ENCODE results near the gene DOK5.

DOK5 gene

DNA sequence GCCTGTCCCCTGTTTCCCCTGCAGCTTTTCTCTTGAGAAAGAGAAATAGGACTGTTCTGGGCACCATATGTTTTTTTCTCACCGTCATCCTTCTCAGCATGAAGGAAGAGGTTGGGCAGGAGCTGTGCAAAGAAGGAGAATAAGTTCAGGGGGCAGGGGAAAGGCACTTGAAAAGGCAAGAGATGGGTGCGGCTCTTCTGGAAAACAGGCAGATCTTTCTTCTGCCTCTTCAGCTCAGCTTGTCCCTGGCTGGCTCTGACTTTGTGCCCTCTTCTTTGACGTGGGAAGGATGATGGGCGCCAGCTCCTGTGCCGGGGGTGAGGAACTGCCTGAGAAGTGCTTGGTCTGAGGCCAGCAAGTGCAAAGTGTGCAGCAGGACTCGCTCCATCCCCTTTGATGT is 206.5 kb downstream of the DOK5 start:
- Mint-ChIP-seq H3K27ac (no peak overlapping the region), H3K9me3 (no peaks in the 10 kb centered on the region), H3K4me1 (peaks cover 33% of the 10 kb centered on the region), H3K36me3 (ENCODE audit: low read depth) (no peaks in the 10 kb centered on the region), H3K4me3 (no peak overlapping the region), H3K27me3 (ENCODE audit: low read depth, poor library complexity) (peaks cover 3% of the 10 kb centered on the region)
- TF ChIP-seq, protein P1, sequence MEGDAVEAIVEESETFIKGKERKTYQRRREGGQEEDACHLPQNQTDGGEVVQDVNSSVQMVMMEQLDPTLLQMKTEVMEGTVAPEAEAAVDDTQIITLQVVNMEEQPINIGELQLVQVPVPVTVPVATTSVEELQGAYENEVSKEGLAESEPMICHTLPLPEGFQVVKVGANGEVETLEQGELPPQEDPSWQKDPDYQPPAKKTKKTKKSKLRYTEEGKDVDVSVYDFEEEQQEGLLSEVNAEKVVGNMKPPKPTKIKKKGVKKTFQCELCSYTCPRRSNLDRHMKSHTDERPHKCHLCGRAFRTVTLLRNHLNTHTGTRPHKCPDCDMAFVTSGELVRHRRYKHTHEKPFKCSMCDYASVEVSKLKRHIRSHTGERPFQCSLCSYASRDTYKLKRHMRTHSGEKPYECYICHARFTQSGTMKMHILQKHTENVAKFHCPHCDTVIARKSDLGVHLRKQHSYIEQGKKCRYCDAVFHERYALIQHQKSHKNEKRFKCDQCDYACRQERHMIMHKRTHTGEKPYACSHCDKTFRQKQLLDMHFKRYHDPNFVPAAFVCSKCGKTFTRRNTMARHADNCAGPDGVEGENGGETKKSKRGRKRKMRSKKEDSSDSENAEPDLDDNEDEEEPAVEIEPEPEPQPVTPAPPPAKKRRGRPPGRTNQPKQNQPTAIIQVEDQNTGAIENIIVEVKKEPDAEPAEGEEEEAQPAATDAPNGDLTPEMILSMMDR (IDR thresholded peaks at IDR 0.05) = no peak
- DNase-seq = no peak

DNA sequence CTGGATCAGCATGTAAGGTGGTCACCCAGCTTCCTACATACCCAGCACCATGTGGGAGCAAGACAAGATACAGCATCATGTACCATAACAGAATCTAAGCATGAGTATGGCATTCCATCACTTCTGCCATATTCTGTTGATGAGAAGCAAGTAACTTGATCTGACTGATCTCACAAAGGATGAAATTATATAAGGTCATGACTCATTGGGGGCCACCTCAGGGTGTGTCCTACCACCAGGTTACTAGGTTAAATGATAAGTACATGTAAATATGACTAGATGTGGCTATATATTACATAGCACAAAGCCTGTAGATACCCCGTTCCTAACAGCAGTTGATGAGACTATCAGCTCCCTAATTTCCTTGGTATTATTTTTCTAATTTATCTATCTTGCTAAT is 213.1 kb downstream of the DOK5 start:
- Mint-ChIP-seq H3K9me3 (no peaks in the 10 kb centered on the region), H3K27ac (no peak overlapping the region), H3K36me3 (ENCODE audit: low read depth) (no peaks in the 10 kb centered on the region), H3K4me3 (no peak overlapping the region), H3K27me3 (ENCODE audit: low read depth, poor library complexity) (no peaks in the 10 kb centered on the region), H3K4me1 (peaks cover 8% of the 10 kb centered on the region)
- TF ChIP-seq, protein P1 (IDR thresholded peaks at IDR 0.05) = no peak
- DNase-seq = no peak

DNA sequence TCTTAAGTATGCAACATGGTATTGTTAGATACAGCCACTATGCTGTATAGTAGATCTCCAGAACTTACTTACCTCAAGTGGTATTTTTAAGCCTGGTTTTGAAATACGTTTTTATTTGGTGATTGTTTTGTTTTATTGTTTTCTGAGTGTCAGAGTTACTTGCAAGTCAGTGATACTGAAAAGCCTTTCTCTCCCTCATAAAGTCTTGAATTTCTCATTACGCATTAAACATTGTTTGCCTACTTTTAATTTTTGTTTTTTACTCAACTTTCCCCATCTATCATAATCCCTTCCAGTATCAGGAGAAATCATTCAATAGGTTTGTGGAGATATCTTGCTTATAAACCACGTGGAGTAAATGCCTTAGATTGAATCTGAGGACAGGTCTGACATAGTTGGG is 214.9 kb downstream of the DOK5 start:
- TF ChIP-seq, protein P1 (IDR thresholded peaks at IDR 0.05) = no peak
- Mint-ChIP-seq H3K4me3 (no peak overlapping the region), H3K9me3 (peaks cover 6% of the 10 kb centered on the region), H3K36me3 (ENCODE audit: low read depth) (peaks cover 4% of the 10 kb centered on the region), H3K27me3 (ENCODE audit: low read depth, poor library complexity) (no peaks in the 10 kb centered on the region), H3K27ac (no peak overlapping the region), H3K4me1 (peaks cover 9% of the 10 kb centered on the region)
- no peak for DNase-seq

DNA sequence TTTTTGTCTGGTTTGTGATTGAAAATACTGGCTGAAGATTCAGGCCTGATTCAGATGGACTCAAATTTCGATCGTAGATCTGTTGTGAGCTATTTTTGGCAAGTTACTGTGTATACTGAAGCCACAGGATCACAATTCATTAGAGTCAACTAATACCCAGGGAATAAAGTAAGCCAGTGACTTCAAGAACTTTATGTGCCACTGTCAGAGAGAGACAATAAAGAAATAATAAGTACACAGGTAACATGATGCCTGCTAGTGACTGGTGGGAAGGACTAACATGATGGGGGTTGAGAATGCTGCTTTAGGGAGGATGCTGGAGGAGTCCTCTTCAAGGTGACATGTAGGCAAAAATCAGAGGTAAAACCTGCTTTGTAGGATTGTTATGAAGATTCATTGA is 215.9 kb downstream of the DOK5 start:
- peaks cover 6% of the 10 kb centered on the region for H3K9me3 Mint-ChIP-seq

DNA sequence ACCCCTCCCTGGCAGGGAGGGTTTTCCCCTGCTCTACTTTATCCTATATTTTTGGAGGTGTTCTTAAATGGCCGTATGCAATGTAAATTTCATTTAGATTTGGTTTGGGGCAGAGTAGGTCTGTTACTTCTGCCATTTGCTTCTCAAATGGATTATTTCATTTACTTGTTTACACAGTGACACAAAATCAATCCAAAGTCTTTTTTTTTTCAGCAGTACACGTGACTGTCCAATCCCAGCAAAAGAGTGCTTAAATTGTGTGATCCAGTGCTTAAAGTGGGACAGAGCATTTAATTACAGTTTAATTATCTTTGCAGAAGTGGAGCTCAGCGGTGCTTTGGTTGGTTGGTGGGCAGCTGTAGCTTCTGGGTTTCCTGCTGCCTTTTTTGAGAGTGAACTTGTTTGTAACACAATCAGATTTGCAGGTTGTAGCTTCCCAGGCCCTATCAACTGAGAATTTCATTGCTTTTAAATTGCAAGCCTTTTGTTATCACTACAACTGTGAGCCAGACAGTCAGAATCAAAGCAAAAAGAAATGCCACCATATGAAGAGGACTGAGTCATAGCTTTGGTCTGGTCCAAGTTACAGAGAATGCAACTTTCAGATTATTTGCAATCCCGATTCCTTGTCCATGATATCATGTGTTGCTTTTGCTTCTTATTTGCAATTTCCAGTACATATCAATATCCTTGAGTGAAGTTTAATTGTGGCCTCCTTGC is 216.9 kb downstream of the DOK5 start:
- Mint-ChIP-seq H3K27me3 (ENCODE audit: low read depth, poor library complexity) (no peaks in the 10 kb centered on the region), H3K4me1 (peaks cover 18% of the 10 kb centered on the region), H3K36me3 (ENCODE audit: low read depth) (peaks cover 4% of the 10 kb centered on the region), H3K9me3 (peaks cover 6% of the 10 kb centered on the region), H3K4me3 (no peak overlapping the region), H3K27ac (no peak overlapping the region)
- no peak for DNase-seq
- TF ChIP-seq, protein P1 (IDR thresholded peaks at IDR 0.05) = no peak

More for the DNA sequence above, 215.9 kb downstream of the DOK5 start:
- TF ChIP-seq, protein P1 (IDR thresholded peaks at IDR 0.05) = no peak
- no peaks in the 10 kb centered on the region for H3K27me3 Mint-ChIP-seq (ENCODE audit: low read depth, poor library complexity)
- no peak overlapping the region for H3K27ac Mint-ChIP-seq
- DNase-seq = no peak
- peaks cover 4% of the 10 kb centered on the region for H3K36me3 Mint-ChIP-seq (ENCODE audit: low read depth)
- H3K4me1 Mint-ChIP-seq = peaks cover 18% of the 10 kb centered on the region
- H3K4me3 Mint-ChIP-seq = no peak overlapping the region

DNA sequence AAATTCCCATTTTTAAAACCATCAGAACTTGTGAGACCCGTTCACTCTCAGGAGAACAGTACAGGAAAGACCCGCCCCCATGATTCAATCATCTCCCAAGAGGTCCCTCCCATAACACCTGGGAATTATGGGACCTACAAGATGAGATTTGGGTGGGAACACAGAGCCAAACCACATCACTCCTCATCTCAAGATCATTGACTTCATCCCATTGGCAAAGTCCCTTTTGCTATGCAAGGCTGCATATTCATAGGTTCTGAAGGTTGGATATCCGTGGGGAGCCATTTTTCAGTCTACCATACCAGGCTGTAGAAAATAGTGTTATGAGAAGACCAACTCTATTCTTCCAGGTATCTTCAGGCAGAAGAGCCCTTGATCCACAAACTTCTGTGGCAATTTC is 219.1 kb downstream of the DOK5 start:
- H3K4me1 Mint-ChIP-seq = peaks cover 18% of the 10 kb centered on the region
- TF ChIP-seq, protein P1 (IDR thresholded peaks at IDR 0.05) = no peak
- no peak for DNase-seq
- peaks cover 6% of the 10 kb centered on the region for H3K9me3 Mint-ChIP-seq
- no peaks in the 10 kb centered on the region for H3K27me3 Mint-ChIP-seq (ENCODE audit: low read depth, poor library complexity)
- H3K4me3 Mint-ChIP-seq = no peak overlapping the region
- peaks cover 4% of the 10 kb centered on the region for H3K36me3 Mint-ChIP-seq (ENCODE audit: low read depth)
- no peak overlapping the region for H3K27ac Mint-ChIP-seq
